Naive thymus-derived CD8-positive, alpha-beta T cell (primary cell): ENCODE data around the gene SUGCT. TPM values are rescaled to one million over a fixed set of nuclear protein-coding genes. Genes with fewer than 3 reads are reported as not detected.

Experiments used
- ATAC-seq, 2 donors: fragments of 150-1000 bp; cut with Tn5 transposase in 1 of 2; sonication (Bioruptor Pico), chemical (Tn5 transposase) in 1 of 2; 1 replicate in 1 of 2; 2 replicates in 1 of 2; pipeline ENCODE4 v1.10.0; 2021; ENCODE audit warnings: mild to moderate bottlenecking in 2 of 2, moderate library complexity in 2 of 2
- POLR2A ChIA-PET: fragments of 350-600 bp; sonication (Branson Sonifier 250); formaldehyde crosslinking; loops from one replicate; lab custom pipeline; 2021; ENCODE audit warnings: antibody characterized with exemption; lab: Charles Lee
- DNase-seq, 10 donors: peaks; one replicate each; pipeline versions ENCODE4 v3.0.0 to v3.0.0-alpha.2; 2020 to 2022
- H3K27ac Mint-ChIP-seq, 10 donors: one replicate each; pipeline ENCODE4 v1.8.0; 2020 to 2022; ENCODE audit warnings: mild to moderate bottlenecking in 10 of 10, mixed read lengths in 10 of 10, moderate library complexity in 4 of 10, inconsistent platforms in 1 of 10
- H3K27me3 Mint-ChIP-seq, 5 donors: one replicate each; pipeline ENCODE4 v1.8.0; 2021 to 2022; ENCODE audit warnings: mixed read lengths in 5 of 5
- H3K36me3 Mint-ChIP-seq, 3 donors: one replicate each; pipeline ENCODE4 v1.8.0; 2020 to 2022; ENCODE audit warnings: mixed read lengths in 3 of 3, mild to moderate bottlenecking in 2 of 3, inconsistent platforms in 1 of 3
- H3K4me1 Mint-ChIP-seq, 4 donors: one replicate each; pipeline ENCODE4 v1.8.0; 2021 to 2022; ENCODE audit warnings: mixed read lengths in 4 of 4
- H3K4me3 Mint-ChIP-seq, 10 donors: one replicate each; pipeline ENCODE4 v1.8.0; 2020 to 2022; ENCODE audit warnings: mild to moderate bottlenecking in 10 of 10, mixed read lengths in 10 of 10, moderate library complexity in 6 of 10, inconsistent platforms in 1 of 10
- H3K9me3 Mint-ChIP-seq, 9 donors: one replicate each; pipeline ENCODE4 v1.8.0; 2020 to 2022; ENCODE audit warnings: mixed read lengths in 9 of 9, mild to moderate bottlenecking in 3 of 9, inconsistent platforms in 1 of 9, moderate library complexity in 1 of 9
- polyA plus RNA-seq, 3 donors: library from polyadenylated mRNA; unstranded; fragments of 300-500 nt; fragmentation: Illumina TruSeq; gene quantifications; one replicate each; pipeline ENCODE4 v1.2.3, GENCODE V29; 2021
- total RNA-seq, 8 experiments: library from RNA in 2 of 8; stranded (reverse) in 2 of 8; gene quantifications; one replicate each; pipeline ENCODE4 v1.2.3 and lab custom pipeline; 2021 to 2026

SUGCT gene
- total and polyA plus RNA-seq, 5 experiments from 2014 or later = 1.3 to 3.6 (median 2.1) TPM

DNA sequence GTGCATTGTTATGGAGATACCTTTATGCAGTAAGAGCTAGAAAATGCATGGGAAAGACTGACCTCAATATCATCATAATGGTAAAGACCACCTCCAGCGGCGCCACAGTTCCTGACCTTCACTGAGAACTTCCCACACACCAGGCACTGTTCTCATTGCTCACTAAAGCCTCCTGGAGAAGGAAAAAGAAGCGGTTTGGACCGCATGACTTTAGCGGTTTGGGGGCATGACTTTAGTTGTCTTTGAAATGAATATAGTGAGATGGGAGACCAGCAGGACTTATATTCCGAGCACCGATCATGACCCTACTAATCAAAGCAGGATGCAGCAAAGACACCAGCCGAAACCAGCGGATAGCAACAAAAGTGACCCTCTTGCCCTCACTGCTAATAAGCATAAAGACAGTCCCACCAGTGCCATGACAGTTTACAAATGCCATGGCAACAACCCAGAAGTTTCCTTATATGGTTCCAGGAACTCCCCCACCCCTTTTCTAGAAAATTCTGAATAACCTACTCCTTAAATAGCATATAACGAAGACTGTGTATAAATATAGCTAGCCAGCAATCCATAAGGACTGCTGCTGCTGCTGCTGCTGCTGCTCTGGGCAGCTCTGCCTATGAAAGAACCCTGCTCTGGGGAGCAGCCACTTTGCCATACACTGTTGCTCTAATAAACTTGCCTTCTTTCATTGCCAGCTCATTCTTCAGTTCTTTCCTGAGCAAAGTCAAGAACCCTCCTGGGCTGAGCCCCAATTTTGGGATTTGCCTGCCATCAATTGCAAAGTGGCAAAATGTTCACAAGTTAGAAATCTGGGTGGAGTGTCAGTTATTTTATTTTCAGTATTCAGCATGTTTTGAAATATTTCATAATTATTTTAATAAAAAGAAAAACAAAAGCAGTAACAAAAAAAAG lies 694.1 kb downstream of the SUGCT start:
- H3K27me3 Mint-ChIP-seq = no peaks in the 10 kb centered on the region
- POLR2A ChIA-PET = no interaction called here
- DNase-seq (no peak), ATAC-seq (no peak)
- H3K4me3 Mint-ChIP-seq = no peak overlapping the region
- no peaks in the 10 kb centered on the region for H3K36me3 Mint-ChIP-seq
- H3K9me3 Mint-ChIP-seq = peaks cover 0 to 6% (median 0%) of the 10 kb centered on the region in 9 donors
- H3K27ac Mint-ChIP-seq = no peak overlapping the region
- no peaks in the 10 kb centered on the region for H3K4me1 Mint-ChIP-seq

- DNase-seq (no peak), ATAC-seq (no peak)
- Mint-ChIP-seq H3K27ac (no peak overlapping the region), H3K4me3 (no peak overlapping the region), H3K36me3 (no peaks in the 10 kb centered on the region), H3K9me3 (peaks cover 0 to 6% (median 0%) of the 10 kb centered on the region in 9 donors), H3K27me3 (no peaks in the 10 kb centered on the region), H3K4me1 (peaks cover 0 to 6% (median 0%) of the 10 kb centered on the region in 4 donors)
- POLR2A ChIA-PET = no interaction called here
These were observed 698.5 kb downstream of the SUGCT start for GRCh38 chr7:40833191-40833887.

DNA sequence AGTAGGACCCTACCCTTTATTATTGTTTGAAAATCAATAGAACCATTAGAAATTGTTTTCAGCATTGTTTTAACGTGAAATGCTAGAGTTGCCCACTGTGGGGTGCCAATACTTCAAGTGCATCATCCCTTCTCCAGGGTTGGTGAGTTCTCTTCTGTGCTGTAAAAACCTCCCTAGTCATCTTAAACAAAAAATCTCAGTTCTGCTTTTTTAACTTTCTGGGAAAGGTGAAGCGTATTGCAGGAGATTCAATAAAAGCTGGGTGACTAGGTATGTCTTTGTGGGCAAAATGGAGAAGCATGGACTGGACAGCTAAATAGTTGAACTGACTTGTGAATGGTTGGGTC lies 699.1 kb downstream of the SUGCT start:
- no peak for ATAC-seq
- peaks cover 0 to 6% (median 0%) of the 10 kb centered on the region in 4 donors for H3K4me1 Mint-ChIP-seq
- no peak for DNase-seq
- H3K9me3 Mint-ChIP-seq = peaks cover 0 to 8% (median 3%) of the 10 kb centered on the region in 9 donors
- H3K36me3 Mint-ChIP-seq = no peaks in the 10 kb centered on the region
- POLR2A ChIA-PET = no interaction called here
- no peak overlapping the region for H3K4me3 Mint-ChIP-seq
- H3K27ac Mint-ChIP-seq = no peak overlapping the region
- no peaks in the 10 kb centered on the region for H3K27me3 Mint-ChIP-seq

GRCh38 chr7:40836218-40836617 lies 701.4 kb downstream of the SUGCT start:
- no peak overlapping the region for H3K27ac Mint-ChIP-seq
- DNase-seq = no peak
- POLR2A ChIA-PET = no interaction called here
- no peaks in the 10 kb centered on the region for H3K27me3 Mint-ChIP-seq
- H3K36me3 Mint-ChIP-seq = peaks cover 0 to 11% (median 9%) of the 10 kb centered on the region in 3 donors
- H3K4me3 Mint-ChIP-seq = no peak overlapping the region
- ATAC-seq = no peak
- H3K4me1 Mint-ChIP-seq = peaks cover 0 to 6% (median 0%) of the 10 kb centered on the region in 4 donors
- H3K9me3 Mint-ChIP-seq = peaks cover 0 to 15% (median 11%) of the 10 kb centered on the region in 9 donors

- no peak overlapping the region for H3K4me3 Mint-ChIP-seq
- no peak for ATAC-seq
These were observed 705.1 kb downstream of the SUGCT start for GRCh38 chr7:40839881-40840280.

GRCh38 chr7:40840990-40841389 lies 706.2 kb downstream of the SUGCT start:
- peaks cover 0 to 14% (median 9%) of the 10 kb centered on the region in 3 donors for H3K36me3 Mint-ChIP-seq

More at GRCh38 chr7:40839881-40840280, 705.1 kb downstream of the SUGCT start:
- Mint-ChIP-seq H3K27ac (no peak overlapping the region), H3K27me3 (peaks cover 0 to 4% (median 0%) of the 10 kb centered on the region in 5 donors), H3K36me3 (peaks cover 0 to 14% (median 9%) of the 10 kb centered on the region in 3 donors), H3K4me1 (peaks cover 0 to 6% (median 0%) of the 10 kb centered on the region in 4 donors), H3K9me3 (peaks cover 0 to 15% (median 13%) of the 10 kb centered on the region in 9 donors)
- POLR2A ChIA-PET = no interaction called here
- no peak for DNase-seq

DNA sequence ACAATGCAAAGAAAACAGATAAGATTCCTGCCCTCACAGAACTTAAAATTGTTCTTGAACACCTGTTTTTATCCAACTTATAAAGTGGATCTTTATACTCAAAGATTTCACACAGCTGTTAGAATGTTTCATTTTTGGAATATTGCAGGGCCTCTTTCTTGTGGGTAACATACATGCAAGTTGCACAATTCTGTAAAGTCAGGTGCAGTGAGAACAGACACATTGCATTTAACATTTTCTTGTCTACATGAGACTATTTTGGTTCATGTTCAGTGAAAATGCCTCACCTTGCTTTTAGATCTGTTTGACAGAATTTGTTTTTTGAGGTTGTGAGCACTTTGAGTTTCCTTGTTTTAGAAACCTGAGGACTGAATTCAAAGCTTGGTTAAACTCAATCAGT lies 707.8 kb downstream of the SUGCT start:
- Mint-ChIP-seq H3K4me3 (no peak overlapping the region), H3K4me1 (no peaks in the 10 kb centered on the region), H3K9me3 (peaks cover 0 to 15% (median 12%) of the 10 kb centered on the region in 9 donors), H3K27ac (no peak overlapping the region), H3K27me3 (peaks cover 0 to 4% (median 0%) of the 10 kb centered on the region in 5 donors), H3K36me3 (peaks cover 0 to 14% (median 9%) of the 10 kb centered on the region in 3 donors)
- ATAC-seq (no peak), DNase-seq (no peak)
- POLR2A ChIA-PET = no interaction called here

More at GRCh38 chr7:40840990-40841389, 706.2 kb downstream of the SUGCT start:
- DNase-seq = no peak
- Mint-ChIP-seq H3K27me3 (peaks cover 0 to 4% (median 0%) of the 10 kb centered on the region in 5 donors), H3K9me3 (peaks cover 0 to 15% (median 13%) of the 10 kb centered on the region in 9 donors), H3K4me3 (no peak overlapping the region), H3K4me1 (peaks cover 0 to 6% (median 0%) of the 10 kb centered on the region in 4 donors), H3K27ac (no peak overlapping the region)
- no peak for ATAC-seq
- POLR2A ChIA-PET = no interaction called here

DNA sequence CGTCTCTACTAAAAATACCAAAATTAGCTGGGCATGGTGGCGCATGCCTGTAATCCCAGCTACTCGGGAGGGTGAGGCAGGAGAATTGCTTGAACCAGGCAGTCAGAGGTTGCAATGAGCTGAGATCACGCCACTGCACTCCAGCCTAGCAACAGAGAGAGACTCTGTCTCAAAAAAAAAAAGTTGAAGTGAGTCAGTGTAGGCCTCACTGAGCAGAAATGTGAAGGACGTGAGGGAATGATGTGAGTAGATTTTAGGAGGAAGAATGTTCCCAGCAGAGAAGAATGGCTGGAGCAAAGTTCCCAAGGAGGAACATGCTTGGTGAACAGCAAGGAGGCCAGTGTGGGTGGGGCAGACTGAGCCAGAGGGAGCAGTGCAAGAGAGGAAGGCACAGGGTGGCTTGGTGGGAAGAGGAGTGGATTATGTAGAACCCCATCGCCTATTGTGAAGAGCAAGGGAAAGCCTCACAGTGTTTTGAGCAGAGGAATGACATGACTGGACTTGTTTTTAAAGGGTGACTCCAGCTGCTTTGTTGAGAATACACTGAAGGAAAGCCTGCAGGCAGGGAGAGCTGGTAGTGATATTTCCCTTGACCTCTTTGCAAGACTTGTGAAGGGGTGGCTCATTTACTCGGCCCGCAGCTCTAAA lies 708.7 kb downstream of the SUGCT start:
- Mint-ChIP-seq H3K4me1 (no peaks in the 10 kb centered on the region), H3K9me3 (peaks cover 0 to 15% (median 7%) of the 10 kb centered on the region in 9 donors), H3K27ac (no peak overlapping the region), H3K4me3 (no peak overlapping the region), H3K27me3 (peaks cover 0 to 4% (median 0%) of the 10 kb centered on the region in 5 donors), H3K36me3 (peaks cover 0 to 14% (median 9%) of the 10 kb centered on the region in 3 donors)
- ATAC-seq (no peak), DNase-seq (no peak)
- POLR2A ChIA-PET = no interaction called here

- ATAC-seq (no peak), DNase-seq (no peak)
- H3K36me3 Mint-ChIP-seq = peaks cover 0 to 3% (median 0%) of the 10 kb centered on the region in 3 donors
- H3K27ac Mint-ChIP-seq = no peak overlapping the region
- no peak overlapping the region for H3K4me3 Mint-ChIP-seq
- no peaks in the 10 kb centered on the region for H3K4me1 Mint-ChIP-seq
- peaks cover 0 to 4% (median 0%) of the 10 kb centered on the region in 5 donors for H3K27me3 Mint-ChIP-seq
- POLR2A ChIA-PET = no interaction called here
- H3K9me3 Mint-ChIP-seq = peaks cover 0 to 4% (median 0%) of the 10 kb centered on the region in 9 donors
These were observed 711.1 kb downstream of the SUGCT start for GRCh38 chr7:40845943-40846342.

DNA sequence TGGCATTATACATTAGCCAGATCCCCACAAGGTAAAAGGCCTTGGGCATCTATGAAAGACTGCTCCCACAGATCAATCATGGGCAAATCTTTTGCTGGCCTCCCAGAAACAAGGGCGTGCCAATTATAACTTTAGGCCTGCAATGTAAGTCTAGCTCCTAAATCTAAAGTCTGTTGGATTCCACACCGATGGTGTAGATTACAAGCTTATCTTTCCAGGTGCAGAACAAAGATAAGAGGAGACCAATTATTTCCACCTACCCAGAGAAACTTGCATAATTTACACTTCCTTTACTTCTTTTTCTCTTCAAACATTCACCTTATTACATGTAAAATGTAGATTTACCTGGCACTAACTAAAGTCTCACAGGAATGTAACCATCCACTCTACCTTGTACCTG lies 713.1 kb downstream of the SUGCT start:
- no peak for DNase-seq
- ATAC-seq = no peak
- no peak overlapping the region for H3K4me3 Mint-ChIP-seq
- peaks cover 0 to 2% (median 0%) of the 10 kb centered on the region in 5 donors for H3K27me3 Mint-ChIP-seq
- peaks cover 0 to 4% (median under 1%) of the 10 kb centered on the region in 9 donors for H3K9me3 Mint-ChIP-seq
- H3K27ac Mint-ChIP-seq = no peak overlapping the region
- no peaks in the 10 kb centered on the region for H3K4me1 Mint-ChIP-seq
- POLR2A ChIA-PET = no interaction called here
- H3K36me3 Mint-ChIP-seq = peaks cover 0 to 1% (median 0%) of the 10 kb centered on the region in 3 donors

DNA sequence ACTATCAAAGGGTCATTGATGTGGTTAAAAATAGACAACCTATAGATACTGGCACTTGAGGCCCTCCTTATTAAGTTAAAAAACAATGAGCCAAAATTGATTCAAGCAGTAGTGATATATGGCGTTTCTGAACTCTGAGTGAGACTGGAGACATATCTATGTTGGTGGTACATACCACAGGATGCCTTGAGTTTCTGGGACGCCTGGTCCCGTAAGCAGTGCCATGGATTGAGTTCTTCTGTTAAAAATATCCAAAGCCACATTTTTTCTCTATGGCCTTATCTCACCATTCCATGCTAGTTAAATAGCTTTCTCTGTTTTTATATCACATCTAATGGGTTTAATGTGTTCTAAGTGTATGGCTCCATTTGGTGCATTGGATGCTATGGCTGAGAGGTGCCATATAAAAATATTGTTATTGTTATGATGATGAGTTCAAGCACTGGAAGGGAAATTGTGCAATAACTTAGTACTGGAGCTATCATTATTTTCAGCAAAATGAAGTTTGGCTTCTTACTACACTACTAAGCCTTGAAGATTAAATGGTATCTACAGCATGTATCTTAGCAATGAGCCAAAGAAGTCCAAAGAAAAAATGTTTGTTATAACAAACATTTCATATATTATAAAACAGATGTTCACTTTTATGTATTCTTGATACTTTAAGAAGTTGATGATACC lies 713.9 kb downstream of the SUGCT start:
- no peaks in the 10 kb centered on the region for H3K36me3 Mint-ChIP-seq
- no peak for DNase-seq
- no peaks in the 10 kb centered on the region for H3K4me1 Mint-ChIP-seq
- ATAC-seq = no peak
- no peak overlapping the region for H3K27ac Mint-ChIP-seq
- POLR2A ChIA-PET = no interaction called here
- H3K4me3 Mint-ChIP-seq = no peak overlapping the region
- H3K27me3 Mint-ChIP-seq = no peaks in the 10 kb centered on the region
- H3K9me3 Mint-ChIP-seq = peaks cover 0 to 4% (median 0%) of the 10 kb centered on the region in 9 donors

DNA sequence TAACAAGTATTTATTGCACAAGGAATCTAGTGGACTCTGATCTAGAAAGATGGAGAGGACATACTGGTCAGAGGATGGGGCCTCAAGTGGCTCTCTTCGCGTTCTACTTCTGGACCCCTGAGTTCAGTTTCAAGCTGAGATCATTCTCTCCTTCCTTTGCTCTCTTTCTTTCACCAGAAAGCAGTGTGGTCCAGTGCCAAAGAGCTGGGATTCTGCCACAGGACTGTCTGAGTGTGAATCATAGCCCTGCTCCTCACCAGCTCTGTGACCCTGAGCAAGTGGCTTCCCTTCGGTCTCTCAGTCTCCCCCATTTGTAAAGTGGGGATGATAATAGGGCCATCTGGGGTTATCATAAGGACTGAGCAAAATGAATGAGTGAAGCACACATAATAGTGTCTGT lies 715.2 kb downstream of the SUGCT start:
- no peak overlapping the region for H3K4me3 Mint-ChIP-seq
- ATAC-seq = no peak
- H3K27ac Mint-ChIP-seq = no peak overlapping the region
- POLR2A ChIA-PET = no interaction called here
- H3K4me1 Mint-ChIP-seq = no peaks in the 10 kb centered on the region
- no peaks in the 10 kb centered on the region for H3K27me3 Mint-ChIP-seq
- no peaks in the 10 kb centered on the region for H3K36me3 Mint-ChIP-seq
- DNase-seq = no peak
- H3K9me3 Mint-ChIP-seq = peaks cover 0 to 4% (median 0%) of the 10 kb centered on the region in 9 donors
